MM.1S (cell line): ENCODE results near the gene PLEKHG1.

Experiments
- EZH2 ChIP-seq: fragments of 300-600 bp; sonication (generic); optimal IDR thresholded peaks from 2 replicates; pipeline ENCODE3; 2017; ENCODE audit warnings: low read depth, mild to moderate bottlenecking, antibody characterized with exemption, low read length, mixed read lengths
- TF ChIP-seq, protein P1 (sequence below): fragments of 300-600 bp; sonication (generic); IDR thresholded peaks from 2 replicates; pipeline ENCODE4 v1.5.1; 2016; ENCODE audit warnings: antibody characterized with exemption, low read length, mixed read lengths

DNA sequence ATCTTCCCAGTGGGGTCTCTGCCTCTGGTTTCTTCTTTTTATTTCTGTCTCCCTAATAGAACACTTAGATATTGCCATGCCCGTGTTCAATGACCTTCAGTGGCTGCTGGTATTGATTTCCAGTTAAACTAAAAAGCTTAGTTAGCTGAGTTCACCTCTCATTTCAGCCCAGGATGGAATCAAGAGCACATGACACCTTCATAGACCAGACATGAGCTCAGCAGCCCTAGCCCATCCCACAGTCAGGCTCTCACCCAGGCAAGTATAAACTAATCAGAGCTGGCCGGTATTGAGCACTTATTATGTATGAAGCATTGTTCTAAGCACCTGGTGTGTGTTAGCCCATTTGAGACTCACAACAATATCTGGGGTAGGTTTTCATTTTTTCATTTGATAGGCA is 33.7 kb upstream of the PLEKHG1 start:
- TF ChIP-seq, protein P1, sequence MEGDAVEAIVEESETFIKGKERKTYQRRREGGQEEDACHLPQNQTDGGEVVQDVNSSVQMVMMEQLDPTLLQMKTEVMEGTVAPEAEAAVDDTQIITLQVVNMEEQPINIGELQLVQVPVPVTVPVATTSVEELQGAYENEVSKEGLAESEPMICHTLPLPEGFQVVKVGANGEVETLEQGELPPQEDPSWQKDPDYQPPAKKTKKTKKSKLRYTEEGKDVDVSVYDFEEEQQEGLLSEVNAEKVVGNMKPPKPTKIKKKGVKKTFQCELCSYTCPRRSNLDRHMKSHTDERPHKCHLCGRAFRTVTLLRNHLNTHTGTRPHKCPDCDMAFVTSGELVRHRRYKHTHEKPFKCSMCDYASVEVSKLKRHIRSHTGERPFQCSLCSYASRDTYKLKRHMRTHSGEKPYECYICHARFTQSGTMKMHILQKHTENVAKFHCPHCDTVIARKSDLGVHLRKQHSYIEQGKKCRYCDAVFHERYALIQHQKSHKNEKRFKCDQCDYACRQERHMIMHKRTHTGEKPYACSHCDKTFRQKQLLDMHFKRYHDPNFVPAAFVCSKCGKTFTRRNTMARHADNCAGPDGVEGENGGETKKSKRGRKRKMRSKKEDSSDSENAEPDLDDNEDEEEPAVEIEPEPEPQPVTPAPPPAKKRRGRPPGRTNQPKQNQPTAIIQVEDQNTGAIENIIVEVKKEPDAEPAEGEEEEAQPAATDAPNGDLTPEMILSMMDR: no peak
- no peak for TF ChIP-seq EZH2
